Hematopoietic multipotent progenitor cell treated with erythropoietin and hydrocortisone succinate and interleukin-3 and kit ligand, for 17 days (in vitro differentiated cells): ENCODE measurements around the gene MDFIC2.

Experiments
- DNase-seq: peaks from one replicate; pipeline ENCODE4 v3.0.0-alpha.2; 2015; ENCODE audit warnings: low spot score

Gene MDFIC2

DNA sequence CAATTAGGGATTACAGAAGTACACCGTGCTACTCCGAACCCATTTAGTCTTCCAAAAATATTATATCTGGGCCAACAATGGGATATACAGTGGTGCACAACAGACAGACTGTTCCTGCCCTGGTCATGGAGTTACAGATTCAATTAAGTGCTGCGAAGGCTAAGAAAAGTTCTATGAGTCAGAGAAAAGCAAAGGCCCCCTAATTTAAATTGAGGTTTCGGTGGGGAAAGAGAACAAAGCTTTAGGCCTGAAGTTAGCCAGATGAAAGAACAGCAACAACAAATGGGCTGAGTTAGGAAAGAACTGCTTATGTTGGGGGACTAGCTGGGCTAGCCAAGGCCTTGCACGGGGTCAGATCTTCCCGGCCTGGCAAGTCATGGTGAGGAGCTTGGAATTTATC, 131.8 kb downstream of the MDFIC2 start:
- no peak for DNase-seq

DNA sequence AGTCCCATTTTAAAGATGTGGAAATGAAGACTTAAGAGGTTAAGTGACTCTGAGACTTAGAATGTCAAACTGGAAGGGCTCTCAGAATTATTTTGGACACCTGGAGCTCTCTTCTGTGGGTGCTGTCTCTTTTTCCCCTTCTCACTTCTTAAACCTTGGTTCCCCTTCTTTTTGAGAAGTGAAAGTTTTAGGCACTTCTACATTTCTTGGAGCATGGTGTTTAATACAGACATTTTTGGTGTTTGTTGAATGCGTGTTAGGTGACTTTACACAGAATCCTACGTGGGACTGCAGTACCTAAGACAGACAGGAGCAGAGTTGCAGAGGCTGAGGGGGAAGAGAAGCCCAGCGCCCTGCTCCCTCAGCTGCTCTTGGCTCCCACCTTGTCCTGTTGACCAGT, 133.3 kb downstream of the MDFIC2 start:
- no peak for DNase-seq

GRCh38 chr3:70177881-70178645, 134.4 kb downstream of the MDFIC2 start:
- no peak for DNase-seq

- DNase-seq, result no peak
These were observed 136.2 kb downstream of the MDFIC2 start for GRCh38 chr3:70176224-70176623.

GRCh38 chr3:70156808-70157207, 155.6 kb downstream of the MDFIC2 start:
- DNase-seq, result no peak

DNA sequence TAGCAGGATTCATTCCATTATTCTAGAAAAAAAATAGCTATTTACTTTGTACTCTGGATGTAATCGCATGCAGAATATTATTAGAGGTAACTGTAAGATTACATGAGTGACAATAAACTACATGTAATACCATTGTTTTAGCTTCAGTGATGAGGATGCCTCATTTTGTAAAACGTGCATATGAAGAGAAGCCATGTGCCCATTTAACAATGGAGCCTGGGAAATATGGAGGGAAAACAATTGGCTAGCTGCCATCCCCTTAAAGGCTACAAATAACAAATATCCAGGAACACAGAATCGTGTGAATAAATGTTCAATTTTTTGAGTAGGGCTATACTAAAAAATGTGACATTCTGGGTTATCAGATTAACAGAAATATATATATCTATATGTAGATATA, 161.8 kb downstream of the MDFIC2 start:
- no peak for DNase-seq

DNA sequence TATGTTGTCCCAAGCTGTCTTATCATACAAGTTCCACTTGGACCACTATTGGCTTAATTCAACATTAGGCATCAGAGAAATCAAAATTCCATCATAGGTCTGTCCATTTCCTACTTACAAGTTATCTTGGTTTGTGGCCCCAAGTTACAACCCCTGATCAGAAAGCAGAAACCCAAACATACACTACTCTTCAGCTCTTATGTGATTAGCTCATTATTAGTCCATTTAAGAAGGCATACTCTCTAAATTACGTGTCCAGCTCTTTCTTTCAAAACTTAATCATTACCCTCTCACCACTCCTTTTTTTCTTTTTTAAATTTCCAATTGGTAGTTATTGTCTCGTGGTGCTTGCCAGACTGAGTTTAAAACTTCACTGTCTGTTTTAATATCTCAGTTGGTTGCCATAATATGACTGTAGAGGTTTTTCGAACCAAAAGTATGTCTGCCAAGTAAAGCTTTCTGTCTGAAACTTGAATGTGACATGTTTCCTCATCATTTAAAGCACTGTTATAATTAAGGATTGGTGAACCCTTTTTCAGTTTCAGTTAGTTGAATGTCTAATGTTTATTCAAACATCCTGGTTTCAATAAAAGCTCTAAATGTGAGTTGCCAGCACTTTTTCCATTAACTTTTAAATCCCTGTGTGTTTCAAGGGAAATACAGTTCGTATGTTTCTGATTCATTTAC, 162.6 kb downstream of the MDFIC2 start:
- DNase-seq, result no peak
